Measurements from ENCODE around the gene MUC5B.
A peak's percentile ranks its signal among the peaks of the same experiment; 100 is the strongest.

The MUC5B gene

GRCh38 chr11:1298695-1299492 lies 76.0 kb downstream of the MUC5B start:
- Histone ChIP-seq H3K4me1 (ENCODE audit: control insufficient read depth in 5 of 5, insufficient read depth in 5 of 5, low read length in 5 of 5) (peaks cover 2 to 43% (median 34%) of the 10 kb centered on the region in 5 donors), H3K9ac (ENCODE audit: low read length in 5 of 5) (peak overlapping the region in 2 of 5 donors; percentile 43 to 47), H3K4me3 (ENCODE audit: low read depth in 1 of 5, low read length in 5 of 5) (no peak overlapping the region), H3K9me3 (ENCODE audit: control insufficient read depth in 5 of 5, low read length in 5 of 5) (no peaks in the 10 kb centered on the region), H3K27me3 (ENCODE audit: control insufficient read depth in 5 of 5, insufficient read depth in 4 of 5, low read length in 5 of 5) (no peaks in the 10 kb centered on the region), H3K36me3 (ENCODE audit: control insufficient read depth in 5 of 5, insufficient read depth in 5 of 5, low read length in 5 of 5) (peaks cover 0 to 35% (median 20%) of the 10 kb centered on the region in 5 donors), H3K27ac (ENCODE audit: low read depth, low read length) (no peak overlapping the region)

- Histone ChIP-seq H3K36me3 (ENCODE audit: control insufficient read depth in 5 of 5, insufficient read depth in 5 of 5, low read length in 5 of 5) (peaks cover 0 to 34% (median 19%) of the 10 kb centered on the region in 5 donors), H3K9me3 (ENCODE audit: control insufficient read depth in 5 of 5, low read length in 5 of 5) (no peaks in the 10 kb centered on the region), H3K4me1 (ENCODE audit: control insufficient read depth in 5 of 5, insufficient read depth in 5 of 5, low read length in 5 of 5) (peaks cover 2 to 49% (median 39%) of the 10 kb centered on the region in 5 donors), H3K27me3 (ENCODE audit: control insufficient read depth in 5 of 5, insufficient read depth in 4 of 5, low read length in 5 of 5) (no peaks in the 10 kb centered on the region), H3K4me3 (ENCODE audit: low read depth in 1 of 5, low read length in 5 of 5) (no peak overlapping the region), H3K27ac (ENCODE audit: low read depth, low read length) (no peak overlapping the region), H3K9ac (ENCODE audit: low read length in 5 of 5) (no peak overlapping the region)
Measured at GRCh38 chr11:1299621-1300020, 76.8 kb downstream of the MUC5B start.

DNA sequence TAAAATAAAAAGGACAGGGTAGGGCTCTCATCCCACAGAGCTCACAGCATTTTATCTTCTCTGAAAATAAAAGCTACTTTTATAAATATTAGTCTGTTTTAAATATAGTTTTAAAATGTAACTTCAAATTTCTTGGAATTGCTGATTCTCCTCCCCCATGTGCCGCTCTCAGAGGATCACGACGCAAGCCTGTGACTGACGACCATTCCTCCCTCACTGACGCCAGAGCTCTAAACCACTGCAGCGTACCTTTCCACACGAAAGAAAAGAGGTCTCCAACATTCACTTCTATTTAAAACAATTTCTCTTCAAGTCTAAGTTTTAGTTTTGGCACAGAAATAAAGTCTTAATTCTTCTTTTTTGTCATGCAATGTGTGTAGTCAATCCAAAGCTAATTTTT lies 77.3 kb downstream of the MUC5B start:
- Histone ChIP-seq H3K27me3 (ENCODE audit: control insufficient read depth in 5 of 5, insufficient read depth in 4 of 5, low read length in 5 of 5) (no peaks in the 10 kb centered on the region), H3K4me3 (ENCODE audit: low read depth in 1 of 5, low read length in 5 of 5) (no peak overlapping the region), H3K27ac (ENCODE audit: low read depth, low read length) (no peak overlapping the region), H3K36me3 (ENCODE audit: control insufficient read depth in 5 of 5, insufficient read depth in 5 of 5, low read length in 5 of 5) (peaks cover 0 to 32% (median 17%) of the 10 kb centered on the region in 5 donors), H3K4me1 (ENCODE audit: control insufficient read depth in 5 of 5, insufficient read depth in 5 of 5, low read length in 5 of 5) (peaks cover 2 to 49% (median 39%) of the 10 kb centered on the region in 5 donors), H3K9me3 (ENCODE audit: control insufficient read depth in 5 of 5, low read length in 5 of 5) (no peaks in the 10 kb centered on the region), H3K9ac (ENCODE audit: low read length in 5 of 5) (no peak overlapping the region)

GRCh38 chr11:1300569-1301187 lies 77.8 kb downstream of the MUC5B start:
- peaks cover 4 to 49% (median 39%) of the 10 kb centered on the region in 5 donors for H3K4me1 ChIP-seq (ENCODE audit: control insufficient read depth in 5 of 5, insufficient read depth in 5 of 5, low read length in 5 of 5)
- H3K36me3 ChIP-seq (ENCODE audit: control insufficient read depth in 5 of 5, insufficient read depth in 5 of 5, low read length in 5 of 5), result peaks cover 0 to 33% (median 19%) of the 10 kb centered on the region in 5 donors
- no peak overlapping the region for H3K27ac ChIP-seq (ENCODE audit: low read depth, low read length)
- H3K4me3 ChIP-seq (ENCODE audit: low read depth in 1 of 5, low read length in 5 of 5), result no peak overlapping the region
- H3K9me3 ChIP-seq (ENCODE audit: control insufficient read depth in 5 of 5, low read length in 5 of 5), result no peaks in the 10 kb centered on the region
- H3K27me3 ChIP-seq (ENCODE audit: control insufficient read depth in 5 of 5, insufficient read depth in 4 of 5, low read length in 5 of 5), result no peaks in the 10 kb centered on the region
- H3K9ac ChIP-seq (ENCODE audit: low read length in 5 of 5), result no peak overlapping the region

- Histone ChIP-seq H3K27ac (ENCODE audit: low read depth, low read length) (no peak overlapping the region), H3K4me3 (ENCODE audit: low read depth in 1 of 5, low read length in 5 of 5) (no peak overlapping the region), H3K9ac (ENCODE audit: low read length in 5 of 5) (no peak overlapping the region), H3K36me3 (ENCODE audit: control insufficient read depth in 5 of 5, insufficient read depth in 5 of 5, low read length in 5 of 5) (peaks cover 0 to 31% (median 19%) of the 10 kb centered on the region in 5 donors), H3K4me1 (ENCODE audit: control insufficient read depth in 5 of 5, insufficient read depth in 5 of 5, low read length in 5 of 5) (peaks cover 4 to 51% (median 40%) of the 10 kb centered on the region in 5 donors), H3K27me3 (ENCODE audit: control insufficient read depth in 5 of 5, insufficient read depth in 4 of 5, low read length in 5 of 5) (no peaks in the 10 kb centered on the region), H3K9me3 (ENCODE audit: control insufficient read depth in 5 of 5, low read length in 5 of 5) (no peaks in the 10 kb centered on the region)
Measured at GRCh38 chr11:1301220-1302000, 78.5 kb downstream of the MUC5B start.

GRCh38 chr11:1302041-1302460 lies 79.2 kb downstream of the MUC5B start:
- Histone ChIP-seq H3K9ac (ENCODE audit: low read length in 5 of 5) (no peak overlapping the region), H3K4me1 (ENCODE audit: control insufficient read depth in 5 of 5, insufficient read depth in 5 of 5, low read length in 5 of 5) (peaks cover 4 to 57% (median 45%) of the 10 kb centered on the region in 5 donors), H3K36me3 (ENCODE audit: control insufficient read depth in 5 of 5, insufficient read depth in 5 of 5, low read length in 5 of 5) (peaks cover 0 to 35% (median 20%) of the 10 kb centered on the region in 5 donors), H3K4me3 (ENCODE audit: low read depth in 1 of 5, low read length in 5 of 5) (no peak overlapping the region), H3K9me3 (ENCODE audit: control insufficient read depth in 5 of 5, low read length in 5 of 5) (no peaks in the 10 kb centered on the region), H3K27me3 (ENCODE audit: control insufficient read depth in 5 of 5, insufficient read depth in 4 of 5, low read length in 5 of 5) (no peaks in the 10 kb centered on the region), H3K27ac (ENCODE audit: low read depth, low read length) (no peak overlapping the region)

- Histone ChIP-seq H3K27ac (ENCODE audit: low read depth, low read length) (no peak overlapping the region), H3K4me1 (ENCODE audit: control insufficient read depth in 5 of 5, insufficient read depth in 5 of 5, low read length in 5 of 5) (peaks cover 4 to 62% (median 50%) of the 10 kb centered on the region in 5 donors), H3K9me3 (ENCODE audit: control insufficient read depth in 5 of 5, low read length in 5 of 5) (no peaks in the 10 kb centered on the region), H3K27me3 (ENCODE audit: control insufficient read depth in 5 of 5, insufficient read depth in 4 of 5, low read length in 5 of 5) (no peaks in the 10 kb centered on the region), H3K9ac (ENCODE audit: low read length in 5 of 5) (no peak overlapping the region), H3K4me3 (ENCODE audit: low read depth in 1 of 5, low read length in 5 of 5) (no peak overlapping the region), H3K36me3 (ENCODE audit: control insufficient read depth in 5 of 5, insufficient read depth in 5 of 5, low read length in 5 of 5) (peaks cover 0 to 32% (median 15%) of the 10 kb centered on the region in 5 donors)
Measured at GRCh38 chr11:1302461-1303125, 79.7 kb downstream of the MUC5B start.

DNA sequence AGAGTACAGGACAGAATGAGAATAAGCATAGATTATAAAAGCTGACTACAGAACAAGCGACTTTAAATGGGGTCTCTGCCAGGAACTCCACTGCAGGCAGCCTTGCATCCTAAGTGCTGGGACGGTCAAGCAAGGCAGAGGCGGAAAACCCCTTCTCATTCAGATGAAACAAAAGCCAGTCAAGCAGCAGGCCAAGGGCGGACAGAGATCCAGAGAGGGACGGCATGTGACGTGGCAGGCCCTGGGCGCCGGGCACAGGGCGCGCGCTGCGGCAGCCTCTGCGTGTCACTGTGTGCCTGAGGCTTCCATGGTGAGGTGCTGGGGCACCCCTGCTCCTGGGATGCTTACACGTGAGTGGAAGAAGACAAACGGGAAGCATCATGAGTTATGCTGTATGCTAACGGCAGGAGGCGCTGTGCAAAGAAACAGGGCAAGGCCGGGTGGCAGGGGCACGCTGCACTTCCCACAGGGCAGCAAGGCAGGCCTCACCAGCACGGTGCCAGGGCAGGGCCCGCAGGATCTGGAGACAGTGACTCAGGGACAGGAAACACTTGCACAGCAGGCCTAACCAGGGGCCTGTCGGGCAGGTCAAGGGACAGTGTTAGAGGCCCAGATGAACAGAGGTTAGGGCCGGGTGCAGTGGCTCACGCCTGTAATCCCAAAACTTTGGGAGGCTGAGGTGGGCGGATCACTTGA lies 80.4 kb downstream of the MUC5B start:
- H3K4me3 ChIP-seq (ENCODE audit: low read depth in 1 of 5, low read length in 5 of 5), result no peak overlapping the region
- peak overlapping the region in 1 of 5 donors; percentile 1 for H3K9ac ChIP-seq (ENCODE audit: low read length in 5 of 5)
- no peaks in the 10 kb centered on the region for H3K9me3 ChIP-seq (ENCODE audit: control insufficient read depth in 5 of 5, low read length in 5 of 5)
- H3K36me3 ChIP-seq (ENCODE audit: control insufficient read depth in 5 of 5, insufficient read depth in 5 of 5, low read length in 5 of 5), result peaks cover 0 to 25% (median 9%) of the 10 kb centered on the region in 5 donors
- H3K4me1 ChIP-seq (ENCODE audit: control insufficient read depth in 5 of 5, insufficient read depth in 5 of 5, low read length in 5 of 5), result peaks cover 2 to 62% (median 50%) of the 10 kb centered on the region in 5 donors
- no peak overlapping the region for H3K27ac ChIP-seq (ENCODE audit: low read depth, low read length)
- no peaks in the 10 kb centered on the region for H3K27me3 ChIP-seq (ENCODE audit: control insufficient read depth in 5 of 5, insufficient read depth in 4 of 5, low read length in 5 of 5)

DNA sequence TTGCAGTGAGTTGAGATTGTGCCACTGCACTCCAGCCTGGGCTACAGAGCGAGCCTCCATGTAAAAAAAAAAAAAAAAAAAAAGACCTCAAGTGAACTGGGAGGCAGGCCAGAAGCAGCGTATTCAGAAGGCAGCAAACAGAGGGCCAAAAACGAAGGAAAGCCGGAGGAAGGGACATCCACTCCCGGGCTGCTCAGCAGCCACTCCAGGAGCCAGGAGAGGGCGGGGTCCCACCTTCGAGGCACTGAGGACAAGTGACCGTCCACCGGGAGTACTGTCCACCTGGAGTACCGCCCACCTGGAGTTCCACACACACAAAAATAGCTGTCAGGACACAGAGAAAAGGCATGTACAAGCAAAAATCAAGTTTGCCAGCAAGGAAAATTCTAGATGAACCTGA lies 81.1 kb downstream of the MUC5B start:
- H3K36me3 ChIP-seq (ENCODE audit: control insufficient read depth in 5 of 5, insufficient read depth in 5 of 5, low read length in 5 of 5), result peaks cover 0 to 25% (median 9%) of the 10 kb centered on the region in 5 donors
- peak overlapping the region in 1 of 5 donors; percentile 29 for H3K9ac ChIP-seq (ENCODE audit: low read length in 5 of 5)
- H3K4me3 ChIP-seq (ENCODE audit: low read depth in 1 of 5, low read length in 5 of 5), result no peak overlapping the region
- no peaks in the 10 kb centered on the region for H3K27me3 ChIP-seq (ENCODE audit: control insufficient read depth in 5 of 5, insufficient read depth in 4 of 5, low read length in 5 of 5)
- H3K9me3 ChIP-seq (ENCODE audit: control insufficient read depth in 5 of 5, low read length in 5 of 5), result no peaks in the 10 kb centered on the region
- H3K4me1 ChIP-seq (ENCODE audit: control insufficient read depth in 5 of 5, insufficient read depth in 5 of 5, low read length in 5 of 5), result peaks cover 2 to 63% (median 51%) of the 10 kb centered on the region in 5 donors
- no peak overlapping the region for H3K27ac ChIP-seq (ENCODE audit: low read depth, low read length)

All from subcutaneous abdominal adipose tissue (tissue), 5 donors.